ENCODE measurements around the gene CHD1.

The CHD1 gene

DNA sequence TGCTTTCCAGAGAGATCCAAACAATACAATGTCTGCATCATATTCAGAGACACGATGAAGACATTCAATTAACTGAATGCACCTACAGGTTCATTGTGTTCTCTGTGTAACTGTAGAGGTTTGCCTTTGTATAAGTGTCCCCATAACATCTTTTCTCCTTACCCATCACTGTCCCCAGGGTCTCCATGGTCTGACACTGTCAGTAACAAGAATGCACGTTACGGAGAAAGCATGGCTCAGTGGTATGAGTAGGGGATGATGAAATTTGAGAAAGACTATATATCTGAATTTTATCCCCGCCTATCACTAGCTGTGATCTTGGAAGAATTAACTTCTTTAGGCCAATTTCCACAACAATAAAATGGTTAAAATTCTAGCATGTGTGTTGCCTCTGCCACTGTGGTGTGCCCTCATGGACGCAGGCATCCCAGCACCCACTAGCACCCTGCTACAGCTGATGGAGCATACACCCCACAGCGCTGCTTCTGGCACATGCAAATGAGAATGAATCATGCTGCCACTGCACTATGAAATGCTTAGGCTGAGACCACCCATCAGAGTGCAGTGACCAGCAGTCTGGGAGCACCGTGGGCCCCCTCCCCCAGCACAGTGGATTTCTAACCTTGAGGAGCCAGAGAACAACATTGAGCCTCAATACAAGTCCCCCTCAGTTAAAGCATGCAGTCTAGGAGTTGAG lies 101.1 kb downstream of the CHD1 start:
- Histone ChIP-seq H3K36me3 (ENCODE audit: insufficient read depth, low read length) (no peaks in the 10 kb centered on the region), H3K9me3 (ENCODE audit: control insufficient read depth, insufficient read depth, low read length) (no peaks in the 10 kb centered on the region), H3K4me1 (ENCODE audit: insufficient read depth, low read length) (no peaks in the 10 kb centered on the region), H3K9ac (ENCODE audit: low read depth, low read length) (no peak overlapping the region)

- Histone ChIP-seq H3K4me1 (ENCODE audit: insufficient read depth, low read length) (no peaks in the 10 kb centered on the region), H3K9ac (ENCODE audit: low read depth, low read length) (no peak overlapping the region), H3K9me3 (ENCODE audit: control insufficient read depth, insufficient read depth, low read length) (no peaks in the 10 kb centered on the region), H3K36me3 (ENCODE audit: insufficient read depth, low read length) (no peaks in the 10 kb centered on the region)
Measured at GRCh38 chr5:98827161-98827560, 101.6 kb downstream of the CHD1 start.

GRCh38 chr5:98825582-98826375 lies 103.0 kb downstream of the CHD1 start:
- Histone ChIP-seq H3K9ac (ENCODE audit: low read depth, low read length) (no peak overlapping the region), H3K4me1 (ENCODE audit: insufficient read depth, low read length) (no peaks in the 10 kb centered on the region), H3K9me3 (ENCODE audit: control insufficient read depth, insufficient read depth, low read length) (no peaks in the 10 kb centered on the region), H3K36me3 (ENCODE audit: insufficient read depth, low read length) (no peaks in the 10 kb centered on the region)

- Histone ChIP-seq H3K9me3 (ENCODE audit: control insufficient read depth, insufficient read depth, low read length) (no peaks in the 10 kb centered on the region), H3K36me3 (ENCODE audit: insufficient read depth, low read length) (no peaks in the 10 kb centered on the region), H3K9ac (ENCODE audit: low read depth, low read length) (no peak overlapping the region), H3K4me1 (ENCODE audit: insufficient read depth, low read length) (no peaks in the 10 kb centered on the region)
Measured at GRCh38 chr5:98816582-98817222, 112.1 kb downstream of the CHD1 start.

DNA sequence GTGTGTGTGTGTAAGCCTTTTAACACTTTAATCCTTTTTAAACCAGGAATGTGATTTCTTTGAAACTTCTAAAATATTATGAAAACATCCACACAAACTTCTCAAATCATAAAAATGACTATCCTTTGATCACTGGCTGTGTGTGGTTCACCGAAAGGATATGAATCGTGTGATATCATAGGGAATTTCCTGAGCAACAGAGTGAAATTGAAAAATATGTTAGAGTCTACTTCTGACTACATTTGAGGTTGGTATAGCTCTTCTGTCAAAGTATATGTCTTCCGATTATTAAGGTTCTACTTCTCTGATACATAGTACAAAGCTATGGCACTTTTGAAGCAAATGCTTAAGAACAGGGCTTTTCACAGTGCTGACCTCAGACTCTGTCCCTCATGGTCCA lies 115.1 kb downstream of the CHD1 start:
- H3K9ac ChIP-seq (ENCODE audit: low read depth, low read length), result no peak overlapping the region
- no peaks in the 10 kb centered on the region for H3K4me1 ChIP-seq (ENCODE audit: insufficient read depth, low read length)
- no peaks in the 10 kb centered on the region for H3K36me3 ChIP-seq (ENCODE audit: insufficient read depth, low read length)
- H3K9me3 ChIP-seq (ENCODE audit: control insufficient read depth, insufficient read depth, low read length), result no peaks in the 10 kb centered on the region

- no peaks in the 10 kb centered on the region for H3K36me3 ChIP-seq (ENCODE audit: insufficient read depth, low read length)
Measured at GRCh38 chr5:98810206-98810605, 118.6 kb downstream of the CHD1 start.

GRCh38 chr5:98807806-98808205 lies 121.0 kb downstream of the CHD1 start:
- Histone ChIP-seq H3K36me3 (ENCODE audit: insufficient read depth, low read length) (no peaks in the 10 kb centered on the region), H3K4me1 (ENCODE audit: insufficient read depth, low read length) (no peaks in the 10 kb centered on the region), H3K9ac (ENCODE audit: low read depth, low read length) (no peak overlapping the region), H3K9me3 (ENCODE audit: control insufficient read depth, insufficient read depth, low read length) (peaks cover 8% of the 10 kb centered on the region; the same call in 1 of the 2 replicates)

More at GRCh38 chr5:98810206-98810605, 118.6 kb downstream of the CHD1 start:
- Histone ChIP-seq H3K9me3 (ENCODE audit: control insufficient read depth, insufficient read depth, low read length) (0 out of 2 replicates have a peak, but pooled peaks cover 5% of the 10 kb centered on the region), H3K9ac (ENCODE audit: low read depth, low read length) (no peak overlapping the region), H3K4me1 (ENCODE audit: insufficient read depth, low read length) (no peaks in the 10 kb centered on the region)

DNA sequence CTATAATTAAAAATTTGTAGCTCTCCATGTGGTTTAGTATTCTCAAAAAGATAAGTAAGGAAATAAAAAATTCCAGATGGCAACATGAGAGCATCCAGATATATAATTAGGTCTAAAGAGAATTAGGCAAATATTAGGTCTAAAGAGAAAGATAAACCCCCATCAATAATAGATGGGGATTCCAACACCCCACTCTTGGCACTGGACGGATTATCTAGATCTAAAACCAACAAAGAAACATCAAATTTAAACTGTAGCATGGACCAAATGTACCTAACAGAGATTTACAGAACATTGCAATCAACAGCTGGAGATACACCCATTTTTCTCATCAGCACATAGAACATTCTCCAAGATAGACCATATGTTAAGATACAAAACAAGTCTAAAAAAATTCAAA lies 123.7 kb downstream of the CHD1 start:
- no peaks in the 10 kb centered on the region for H3K4me1 ChIP-seq (ENCODE audit: insufficient read depth, low read length)
- peaks cover 8% of the 10 kb centered on the region; the same call in 1 of the 2 replicates for H3K9me3 ChIP-seq (ENCODE audit: control insufficient read depth, insufficient read depth, low read length)
- no peaks in the 10 kb centered on the region for H3K36me3 ChIP-seq (ENCODE audit: insufficient read depth, low read length)
- H3K9ac ChIP-seq (ENCODE audit: low read depth, low read length), result no peak overlapping the region

GRCh38 chr5:98804066-98804465 lies 124.7 kb downstream of the CHD1 start:
- peaks cover 8% of the 10 kb centered on the region; the same call in 1 of the 2 replicates for H3K9me3 ChIP-seq (ENCODE audit: control insufficient read depth, insufficient read depth, low read length)

More at GRCh38 chr5:98804066-98804465, 124.7 kb downstream of the CHD1 start:
- H3K36me3 ChIP-seq (ENCODE audit: insufficient read depth, low read length), result no peaks in the 10 kb centered on the region
- H3K9ac ChIP-seq (ENCODE audit: low read depth, low read length), result no peak overlapping the region
- no peaks in the 10 kb centered on the region for H3K4me1 ChIP-seq (ENCODE audit: insufficient read depth, low read length)

Data from ES-I3 (cell line).